SU-DHL-6 (cell line): ENCODE results near the gene BPIFB2.

ENCODE experiments used
- CTCF ChIP-seq: fragments of 200-600 bp; sonication (generic); IDR thresholded peaks from one replicate; pipeline ENCODE4 v1.5.1; 2017; ENCODE audit warnings: antibody characterized with exemption, mild to moderate bottlenecking, low read length, moderate library complexity; ENCODE audit not compliant: insufficient read depth, poor library complexity, severe bottlenecking
- EZH2phosphoT487 ChIP-seq: fragments of 200-600 bp; sonication (generic), shearing (Covaris generic); conservative IDR thresholded peaks from 2 replicates; pipeline ENCODE4 v1.6.1; 2018; ENCODE audit warnings: mild to moderate bottlenecking, antibody characterized with exemption, low read length, moderate library complexity, mixed read lengths

- TF ChIP-seq CTCF: no peak
- no peak for TF ChIP-seq EZH2phosphoT487
These were observed 20.3 kb upstream of the BPIFB2 start for GRCh38 chr20:32987044-32987825.
